Fibroblast of lung (primary cell): Measurements from ENCODE around the gene GBP6. TPM values are rescaled to one million over a fixed set of nuclear protein-coding genes. Genes with fewer than 3 reads are reported as not detected.

Experiments used
- DNase-seq, 2 donors: peaks; one replicate each; pipeline versions ENCODE4 v3.0.0 to v3.0.0-alpha.2; 2010; ENCODE audit warnings: low read depth in 2 of 2
- H2AFZ ChIP-seq: 2 replicates; pipeline ENCODE4 v1.5.1; 2012; ENCODE audit warnings: low read length, control low read depth, inconsistent platforms
- H3K27ac ChIP-seq: 2 replicates; pipeline ENCODE4 v1.5.1; 2011; ENCODE audit warnings: low read length, control low read depth; ENCODE audit not compliant: insufficient read depth
- H3K27me3 ChIP-seq: 2 replicates; pipeline ENCODE4 v1.5.1; 2011; ENCODE audit warnings: mild to moderate bottlenecking, low read length; ENCODE audit not compliant: control insufficient read depth, insufficient read depth
- H3K36me3 ChIP-seq: 2 replicates; pipeline ENCODE4 v1.5.1; 2011; ENCODE audit warnings: low read length; ENCODE audit not compliant: control insufficient read depth, insufficient read depth
- H3K4me1 ChIP-seq: 2 replicates; pipeline ENCODE4 v1.5.1; 2011; ENCODE audit warnings: low read length; ENCODE audit not compliant: control insufficient read depth, insufficient read depth; ENCODE audit errors: extremely low read depth
- H3K4me2 ChIP-seq: 2 replicates; pipeline ENCODE4 v1.5.1; 2011; ENCODE audit warnings: low read length, control low read depth; ENCODE audit not compliant: insufficient read depth; ENCODE audit errors: extremely low read depth
- H3K4me3 ChIP-seq, 4 experiments: fragments of 200-600 bp in 1 of 4; sonication (generic) in 1 of 4; replicated peaks in 1 of 4; 2 replicates each; pipeline ENCODE4 v1.5.1; 2011 to 2016; ENCODE audit warnings: low read length in 4 of 4, low read depth in 3 of 4, mild to moderate bottlenecking in 3 of 4, control low read depth in 2 of 4, inconsistent platforms in 1 of 4, mixed read lengths in 1 of 4; ENCODE audit not compliant: insufficient read depth in 1 of 4; ENCODE audit errors: control extremely low read depth in 1 of 4
- H3K79me2 ChIP-seq: 2 replicates; pipeline ENCODE4 v1.5.1; 2012; ENCODE audit warnings: mild to moderate bottlenecking, low read length, inconsistent platforms; ENCODE audit not compliant: control insufficient read depth, insufficient read depth
- H3K9ac ChIP-seq: 2 replicates; pipeline ENCODE4 v1.5.1; 2011; ENCODE audit warnings: mild to moderate bottlenecking, low read length, control low read depth; ENCODE audit not compliant: insufficient read depth
- H3K9me3 ChIP-seq: 2 replicates; pipeline ENCODE4 v1.5.1; 2012; ENCODE audit warnings: low read depth, low read length; ENCODE audit not compliant: control insufficient read depth, insufficient read depth
- H4K20me1 ChIP-seq: 2 replicates; pipeline ENCODE4 v1.5.1; 2011; ENCODE audit warnings: low read length; ENCODE audit not compliant: control insufficient read depth, insufficient read depth; ENCODE audit errors: extremely low read depth
- EZH2 ChIP-seq: IDR thresholded peaks from 2 replicates; pipeline ENCODE4 v1.5.1; 2012; ENCODE audit warnings: low read length, control low read depth, mild to moderate bottlenecking; ENCODE audit errors: missing control alignments
- polyA plus RNA-seq, 2 donors: library from polyadenylated mRNA; depleted of rRNA in 1 of 2; stranded (reverse) in 1 of 2; unstranded in 1 of 2; fragments of >200 nt; gene quantifications; 2 replicates each; pipeline ENCODE4 v1.2.1, GENCODE V29; 2011 to 2012; ENCODE audit warnings: missing spikeins in 1 of 2
- total RNA-seq: library from RNA; depleted of rRNA; stranded (reverse); fragments of >200 nt; gene quantifications from 2 replicates; pipeline ENCODE4 v1.2.1, GENCODE V29; 2014
- TF ChIP-seq, protein P1 (sequence below), 2 donors: IDR thresholded peaks in 1 of 2; conservative IDR thresholded peaks in 1 of 2; 1 replicate in 1 of 2; 2 replicates in 1 of 2; pipeline ENCODE4 v1.5.1; 2011 to 2012; ENCODE audit warnings: low read length in 2 of 2, control low read depth in 1 of 2, inconsistent platforms in 1 of 2, low read depth in 1 of 2, mild to moderate bottlenecking in 1 of 2

GBP6 gene
- total and polyA plus RNA-seq, 2 donors (not counting 1 experiment from before 2014, with no cell fraction given), result under 0.01 to 0.03 TPM

- H3K4me2 ChIP-seq, result no peak overlapping the region
- H3K79me2 ChIP-seq, result no peaks in the 10 kb centered on the region
- H3K36me3 ChIP-seq, result no peaks in the 10 kb centered on the region
- H3K27me3 ChIP-seq, result no peaks in the 10 kb centered on the region
- H3K4me1 ChIP-seq, result no peaks in the 10 kb centered on the region
- H2AFZ ChIP-seq, result no peak overlapping the region
- no peak overlapping the region for H3K27ac ChIP-seq
- H3K9me3 ChIP-seq, result no peaks in the 10 kb centered on the region
- DNase-seq, result peak; percentile 37 to 60
- H3K9ac ChIP-seq, result no peak overlapping the region
- TF ChIP-seq, protein P1, sequence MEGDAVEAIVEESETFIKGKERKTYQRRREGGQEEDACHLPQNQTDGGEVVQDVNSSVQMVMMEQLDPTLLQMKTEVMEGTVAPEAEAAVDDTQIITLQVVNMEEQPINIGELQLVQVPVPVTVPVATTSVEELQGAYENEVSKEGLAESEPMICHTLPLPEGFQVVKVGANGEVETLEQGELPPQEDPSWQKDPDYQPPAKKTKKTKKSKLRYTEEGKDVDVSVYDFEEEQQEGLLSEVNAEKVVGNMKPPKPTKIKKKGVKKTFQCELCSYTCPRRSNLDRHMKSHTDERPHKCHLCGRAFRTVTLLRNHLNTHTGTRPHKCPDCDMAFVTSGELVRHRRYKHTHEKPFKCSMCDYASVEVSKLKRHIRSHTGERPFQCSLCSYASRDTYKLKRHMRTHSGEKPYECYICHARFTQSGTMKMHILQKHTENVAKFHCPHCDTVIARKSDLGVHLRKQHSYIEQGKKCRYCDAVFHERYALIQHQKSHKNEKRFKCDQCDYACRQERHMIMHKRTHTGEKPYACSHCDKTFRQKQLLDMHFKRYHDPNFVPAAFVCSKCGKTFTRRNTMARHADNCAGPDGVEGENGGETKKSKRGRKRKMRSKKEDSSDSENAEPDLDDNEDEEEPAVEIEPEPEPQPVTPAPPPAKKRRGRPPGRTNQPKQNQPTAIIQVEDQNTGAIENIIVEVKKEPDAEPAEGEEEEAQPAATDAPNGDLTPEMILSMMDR (conservative IDR thresholded peaks at IDR 0.05 in 1 of 2, IDR thresholded peaks at IDR 0.05 in 1 of 2; ENCODE audit: low read depth in 1 of 2, low read length in 2 of 2), result no peak
- TF ChIP-seq EZH2, result no peak
- H3K4me3 ChIP-seq, result no peak overlapping the region
- no peaks in the 10 kb centered on the region for H4K20me1 ChIP-seq
Measured at GRCh38 chr1:89356658-89357400, 7.0 kb upstream of the GBP6 start.

DNA sequence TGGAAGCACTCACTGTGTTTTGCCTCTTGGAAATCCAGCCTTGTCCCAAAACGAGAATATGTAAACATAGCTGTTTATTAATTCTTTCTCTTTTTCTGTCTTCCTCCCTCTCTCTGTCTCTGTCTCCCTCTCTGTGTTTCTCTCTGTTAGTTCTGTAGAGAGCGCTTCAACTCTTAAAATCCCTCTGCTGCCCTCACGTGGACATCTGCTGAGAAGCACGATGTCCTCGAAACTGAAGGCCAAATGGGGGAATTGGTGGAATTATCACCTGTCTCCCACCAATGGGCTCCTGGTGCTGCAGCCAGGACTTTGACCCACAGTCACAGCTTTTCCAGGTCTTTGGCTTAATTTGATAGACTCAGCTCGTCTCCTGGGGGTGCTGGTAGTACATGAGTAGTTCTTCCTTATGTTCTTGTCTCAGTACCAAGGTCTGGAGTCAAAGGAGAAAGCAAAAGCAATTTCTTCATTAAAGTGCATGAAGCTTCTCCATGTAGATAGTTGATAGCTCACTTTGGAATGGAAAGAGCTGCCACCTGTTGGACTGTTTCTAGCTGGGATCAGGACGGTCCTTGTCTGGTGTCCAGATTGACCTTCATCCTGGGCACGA, 5.5 kb upstream of the GBP6 start:
- DNase-seq, result peak; percentile 58 to 75
- H2AFZ ChIP-seq, result no peak overlapping the region
- H3K4me1 ChIP-seq, result no peaks in the 10 kb centered on the region
- H3K4me2 ChIP-seq, result peak overlapping the region; percentile 19
- no peaks in the 10 kb centered on the region for H3K9me3 ChIP-seq
- no peak overlapping the region for H3K4me3 ChIP-seq
- H3K27me3 ChIP-seq, result no peaks in the 10 kb centered on the region
- no peaks in the 10 kb centered on the region for H4K20me1 ChIP-seq
- H3K27ac ChIP-seq, result no peak overlapping the region
- TF ChIP-seq EZH2, result no peak
- TF ChIP-seq, protein P1 (conservative IDR thresholded peaks at IDR 0.05 in 1 of 2, IDR thresholded peaks at IDR 0.05 in 1 of 2; ENCODE audit: low read depth in 1 of 2, low read length in 2 of 2), result peak; percentile 78 to 88
- no peaks in the 10 kb centered on the region for H3K79me2 ChIP-seq
- no peaks in the 10 kb centered on the region for H3K36me3 ChIP-seq
- H3K9ac ChIP-seq, result no peak overlapping the region

DNA sequence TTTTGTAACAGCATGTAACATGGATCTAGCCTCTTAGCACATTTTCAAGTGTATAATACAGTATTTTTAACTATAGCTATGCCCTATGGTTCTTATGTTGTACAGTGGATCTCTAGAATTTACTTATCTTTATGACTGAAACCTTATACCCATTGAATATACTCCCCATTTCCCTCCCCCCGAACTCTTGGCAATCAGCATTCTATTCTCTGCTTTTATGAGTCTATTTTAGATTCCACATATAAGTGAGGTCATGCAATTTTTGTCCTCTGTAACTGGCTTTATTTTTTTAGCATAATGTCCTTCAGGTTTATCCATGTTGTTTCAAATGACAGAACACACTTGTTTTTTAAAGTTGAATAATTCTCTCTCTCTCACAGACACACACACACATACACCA, 3.1 kb upstream of the GBP6 start:
- no peak for DNase-seq
- H3K36me3 ChIP-seq, result no peaks in the 10 kb centered on the region
- TF ChIP-seq, protein P1 (conservative IDR thresholded peaks at IDR 0.05 in 1 of 2, IDR thresholded peaks at IDR 0.05 in 1 of 2; ENCODE audit: low read depth in 1 of 2, low read length in 2 of 2), result no peak
- no peak for TF ChIP-seq EZH2

More for the DNA sequence above, 3.1 kb upstream of the GBP6 start:
- H3K4me1 ChIP-seq, result no peaks in the 10 kb centered on the region
- no peaks in the 10 kb centered on the region for H3K79me2 ChIP-seq
- no peak overlapping the region for H2AFZ ChIP-seq
- H3K27ac ChIP-seq, result no peak overlapping the region
- H3K9ac ChIP-seq, result no peak overlapping the region
- no peaks in the 10 kb centered on the region for H3K9me3 ChIP-seq
- no peak overlapping the region for H3K4me2 ChIP-seq
- no peaks in the 10 kb centered on the region for H3K27me3 ChIP-seq
- H3K4me3 ChIP-seq, result no peak overlapping the region
- H4K20me1 ChIP-seq, result no peaks in the 10 kb centered on the region
